Stimulated activated naive CD4-positive, alpha-beta T cell (primary cell): Measurements from ENCODE around the gene NHSL2.
"Not testable (repeated sequence)": the region's sequence is repeated elsewhere in the genome, so short reads cannot be mapped to it uniquely, and the experiment has no call there.

Source experiments
- DNase-seq, 6 experiments: peaks; one replicate each; lab custom pipeline; 2025; lab: John Stamatoyannopoulos, UW

Gene NHSL2

GRCh38 chrX:71923516-71923915, 12.9 kb downstream of the NHSL2 start:
- DNase-seq = no peak

GRCh38 chrX:71927040-71927439, 16.4 kb downstream of the NHSL2 start:
- DNase-seq = no peak

- DNase-seq = no peak
Observed at GRCh38 chrX:71928856-71929255, 18.2 kb downstream of the NHSL2 start.

GRCh38 chrX:71930298-71930697, 19.7 kb downstream of the NHSL2 start:
- DNase-seq = no peak

- no peak for DNase-seq
Observed at GRCh38 chrX:71935476-71935875, 24.8 kb downstream of the NHSL2 start.

GRCh38 chrX:71936632-71937031, 26.0 kb downstream of the NHSL2 start:
- DNase-seq = no peak

GRCh38 chrX:71938371-71938770, 27.7 kb downstream of the NHSL2 start:
- DNase-seq = no peak

GRCh38 chrX:71941145-71941544, 30.5 kb downstream of the NHSL2 start:
- no peak for DNase-seq

- no peak for DNase-seq
Observed at GRCh38 chrX:71941776-71942175, 31.1 kb downstream of the NHSL2 start.

GRCh38 chrX:71944369-71944768, 33.7 kb downstream of the NHSL2 start:
- DNase-seq = no peak

GRCh38 chrX:71945237-71945805, 34.7 kb downstream of the NHSL2 start:
- no peak for DNase-seq

GRCh38 chrX:71949363-71949762, 38.7 kb downstream of the NHSL2 start:
- DNase-seq = no peak

- no peak for DNase-seq
Observed at GRCh38 chrX:71949844-71950445, 39.3 kb downstream of the NHSL2 start.

GRCh38 chrX:71953391-71953790, 42.7 kb downstream of the NHSL2 start:
- DNase-seq = no peak

GRCh38 chrX:71953946-71954345, 43.3 kb downstream of the NHSL2 start:
- no peak for DNase-seq

GRCh38 chrX:71954458-71954857, 43.8 kb downstream of the NHSL2 start:
- DNase-seq = no peak

- no peak for DNase-seq
Observed at GRCh38 chrX:71955530-71956120, 45.0 kb downstream of the NHSL2 start.

GRCh38 chrX:71958281-71958675, 47.6 kb downstream of the NHSL2 start:
- no peak for DNase-seq

- not testable (repeated sequence) for DNase-seq
Observed at GRCh38 chrX:71964184-71964583, 53.5 kb downstream of the NHSL2 start.

- no peak for DNase-seq
Observed at GRCh38 chrX:71974916-71975315, 64.3 kb downstream of the NHSL2 start.

- DNase-seq = no peak
Observed at GRCh38 chrX:71976753-71977152, 66.1 kb downstream of the NHSL2 start.

GRCh38 chrX:71978164-71978563, 67.5 kb downstream of the NHSL2 start:
- DNase-seq = no peak

GRCh38 chrX:71989768-71990426, 79.3 kb downstream of the NHSL2 start:
- no peak for DNase-seq
